ENCODE measurements around the gene PLD2. TPM values are rescaled to one million over a fixed set of nuclear protein-coding genes. Genes with fewer than 3 reads are reported as not detected.
A peak's percentile ranks its signal among the peaks of the same experiment; 100 is the strongest.

PLD2 gene
- total and polyA plus RNA-seq, 8 donors = 11.7 to 26.1 (median 17.9) TPM

GRCh38 chr17:4872786-4873185, 65.8 kb downstream of the PLD2 start:
- intact Hi-C loops (cut with DNase I) = no loop called here
- ATAC-seq (peak in 2 of 4 donors; percentile 56 to 77), FAIRE-seq (no peak), DNase-seq (no peak)
- Histone ChIP-seq H3K9me3 (no peaks in the 10 kb centered on the region), H3K27ac (no peak overlapping the region), H3K4me3 (no peak overlapping the region), H3K36me3 (no peaks in the 10 kb centered on the region), H3K4me1 (no peaks in the 10 kb centered on the region), H3K27me3 (no peaks in the 10 kb centered on the region)
- WGBS, 2 donors = 67 to 76% methylated on average over 8 of the region's 8 CpGs
- TF ChIP-seq, protein P1, sequence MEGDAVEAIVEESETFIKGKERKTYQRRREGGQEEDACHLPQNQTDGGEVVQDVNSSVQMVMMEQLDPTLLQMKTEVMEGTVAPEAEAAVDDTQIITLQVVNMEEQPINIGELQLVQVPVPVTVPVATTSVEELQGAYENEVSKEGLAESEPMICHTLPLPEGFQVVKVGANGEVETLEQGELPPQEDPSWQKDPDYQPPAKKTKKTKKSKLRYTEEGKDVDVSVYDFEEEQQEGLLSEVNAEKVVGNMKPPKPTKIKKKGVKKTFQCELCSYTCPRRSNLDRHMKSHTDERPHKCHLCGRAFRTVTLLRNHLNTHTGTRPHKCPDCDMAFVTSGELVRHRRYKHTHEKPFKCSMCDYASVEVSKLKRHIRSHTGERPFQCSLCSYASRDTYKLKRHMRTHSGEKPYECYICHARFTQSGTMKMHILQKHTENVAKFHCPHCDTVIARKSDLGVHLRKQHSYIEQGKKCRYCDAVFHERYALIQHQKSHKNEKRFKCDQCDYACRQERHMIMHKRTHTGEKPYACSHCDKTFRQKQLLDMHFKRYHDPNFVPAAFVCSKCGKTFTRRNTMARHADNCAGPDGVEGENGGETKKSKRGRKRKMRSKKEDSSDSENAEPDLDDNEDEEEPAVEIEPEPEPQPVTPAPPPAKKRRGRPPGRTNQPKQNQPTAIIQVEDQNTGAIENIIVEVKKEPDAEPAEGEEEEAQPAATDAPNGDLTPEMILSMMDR (IDR thresholded peaks at IDR 0.05) = no peak

Other genes starting within 250 kb of the PLD2 start
- 10 to 100 TPM; 20.7 to 34.4 (median 32.9) TPM for gene GGT6, start 246.6 kb upstream of the PLD2 start, total RNA-seq
- gene GGT6, start 246.6 kb upstream of the PLD2 start, polyA plus RNA-seq = 10 to 100 TPM; 27.0 to 36.1 TPM
- gene SMTNL2, start 222.6 kb upstream of the PLD2 start, total RNA-seq = under 1 TPM in 4 of 6 donors, not detected in 2; 0.09 to 0.59 (median 0.18) TPM
- under 1 TPM; 0.27 to 0.42 TPM for gene SMTNL2, start 222.6 kb upstream of the PLD2 start, polyA plus RNA-seq
- gene ALOX15, start 165.5 kb upstream of the PLD2 start, total RNA-seq = not detected
- 1 to 10 TPM in 1 of 2 donors, not detected in 1; 1.1 TPM for gene ALOX15, start 165.5 kb upstream of the PLD2 start, polyA plus RNA-seq
- gene PELP1, start 103.0 kb upstream of the PLD2 start, total RNA-seq = 10 to 100 TPM; 15.9 to 31.2 (median 21.5) TPM
- 10 to 100 TPM; 34.6 to 38.0 TPM for gene PELP1, start 103.0 kb upstream of the PLD2 start, polyA plus RNA-seq
- gene ARRB2, start 96.5 kb upstream of the PLD2 start, total RNA-seq = 10 to 100 TPM; 11.2 to 49.6 (median 15.1) TPM
- gene ARRB2, start 96.5 kb upstream of the PLD2 start, polyA plus RNA-seq = 10 to 100 TPM; 21.3 to 22.2 TPM
- 10 to 100 TPM in 4 of 6 donors, 1 to 10 TPM in 2; 8.6 to 11.6 (median 10.7) TPM for gene MED11, start 75.7 kb upstream of the PLD2 start, total RNA-seq
- gene MED11, start 75.7 kb upstream of the PLD2 start, polyA plus RNA-seq = 10 to 100 TPM; 26.0 to 31.1 TPM
- 1 to 10 TPM in 2 of 6 donors, under 1 TPM in 4; 0.39 to 3.2 (median 0.69) TPM for gene ZMYND15, start 67.3 kb upstream of the PLD2 start, total RNA-seq
- gene ZMYND15, start 67.3 kb upstream of the PLD2 start, polyA plus RNA-seq = 1 to 10 TPM; 1.6 to 3.0 TPM
- 10 to 100 TPM in 3 of 6 donors, 1 to 10 TPM in 3; 7.6 to 55.6 (median 10.0) TPM for gene CXCL16, start 67.2 kb upstream of the PLD2 start, total RNA-seq
- gene CXCL16, start 67.2 kb upstream of the PLD2 start, polyA plus RNA-seq = 10 to 100 TPM in 1 of 2 donors, 1 to 10 TPM in 1; 7.9 to 12.9 TPM
- 1 to 10 TPM in 1 of 6 donors, under 1 TPM in 3, not detected in 2; 0.31 to 1.2 (median 0.61) TPM for gene TM4SF5, start 35.3 kb upstream of the PLD2 start, total RNA-seq
- gene TM4SF5, start 35.3 kb upstream of the PLD2 start, polyA plus RNA-seq = under 1 TPM; 0.46 to 0.77 TPM
- 1 to 10 TPM in 3 of 6 donors, under 1 TPM in 2, not detected in 1; 0.28 to 2.2 (median 1.2) TPM for gene VMO1, start 20.8 kb upstream of the PLD2 start, total RNA-seq
- 1 to 10 TPM in 1 of 2 donors, under 1 TPM in 1; 0.87 to 1.6 TPM for gene VMO1, start 20.8 kb upstream of the PLD2 start, polyA plus RNA-seq
- gene GLTPD2, start 18.2 kb upstream of the PLD2 start, total RNA-seq = under 1 TPM in 1 of 6 donors, not detected in 5; 0.39 TPM
- gene GLTPD2, start 18.2 kb upstream of the PLD2 start, polyA plus RNA-seq = under 1 TPM in 1 of 2 donors, not detected in 1; 0.23 TPM
- 10 to 100 TPM; 31.3 to 55.4 (median 46.1) TPM for gene PSMB6, start 11.0 kb upstream of the PLD2 start, total RNA-seq
- 100 to 1,000 TPM in 1 of 2 donors, 10 to 100 TPM in 1; 53.1 to 103 TPM for gene PSMB6, start 11.0 kb upstream of the PLD2 start, polyA plus RNA-seq
- gene MINK1, start 26.2 kb downstream of the PLD2 start, total RNA-seq = 10 to 100 TPM; 39.6 to 70.3 (median 44.0) TPM
- gene MINK1, start 26.2 kb downstream of the PLD2 start, polyA plus RNA-seq = 10 to 100 TPM; 62.3 to 79.3 TPM
- gene C17orf107, start 92.4 kb downstream of the PLD2 start, total RNA-seq = 1 to 10 TPM; 2.8 to 6.9 (median 3.1) TPM
- gene C17orf107, start 92.4 kb downstream of the PLD2 start, polyA plus RNA-seq = 1 to 10 TPM; 1.9 to 2.7 TPM
- gene CHRNE, start 95.9 kb downstream of the PLD2 start, total RNA-seq = 1 to 10 TPM in 5 of 6 donors, under 1 TPM in 1; 0.76 to 2.0 (median 1.5) TPM
- gene CHRNE, start 95.9 kb downstream of the PLD2 start, polyA plus RNA-seq = 1 to 10 TPM in 1 of 2 donors, under 1 TPM in 1; 0.77 to 1.1 TPM
- under 1 TPM in 3 of 6 donors, not detected in 3; 0.06 to 0.37 (median 0.15) TPM for gene GP1BA, start 125.1 kb downstream of the PLD2 start, total RNA-seq
- under 1 TPM in 1 of 2 donors, not detected in 1; 0.11 TPM for gene GP1BA, start 125.1 kb downstream of the PLD2 start, polyA plus RNA-seq
- gene SLC25A11, start 132.9 kb downstream of the PLD2 start, total RNA-seq = 10 to 100 TPM; 10.9 to 23.3 (median 21.4) TPM
- 10 to 100 TPM; 20.6 to 25.5 TPM for gene SLC25A11, start 132.9 kb downstream of the PLD2 start, polyA plus RNA-seq
- 10 to 100 TPM; 40.8 to 64.5 (median 46.7) TPM for gene RNF167, start 133.1 kb downstream of the PLD2 start, total RNA-seq
- gene RNF167, start 133.1 kb downstream of the PLD2 start, polyA plus RNA-seq = 100 to 1,000 TPM; 102 to 118 TPM
- 100 to 1,000 TPM in 4 of 6 donors, 10 to 100 TPM in 2; 63.6 to 195 (median 125) TPM for gene PFN1, start 141.4 kb downstream of the PLD2 start, total RNA-seq
- 100 to 1,000 TPM; 148 to 162 TPM for gene PFN1, start 141.4 kb downstream of the PLD2 start, polyA plus RNA-seq
- 1 to 10 TPM; 1.5 to 6.3 (median 2.5) TPM for gene ENO3, start 144.0 kb downstream of the PLD2 start, total RNA-seq
- 10 to 100 TPM; 17.0 to 20.3 TPM for gene ENO3, start 144.0 kb downstream of the PLD2 start, polyA plus RNA-seq
- 10 to 100 TPM; 15.8 to 31.7 (median 23.8) TPM for gene SPAG7, start 160.7 kb downstream of the PLD2 start, total RNA-seq
- gene SPAG7, start 160.7 kb downstream of the PLD2 start, polyA plus RNA-seq = 10 to 100 TPM; 40.3 to 58.4 TPM
- 10 to 100 TPM; 13.6 to 28.0 (median 19.8) TPM for gene CAMTA2, start 180.5 kb downstream of the PLD2 start, total RNA-seq
- gene CAMTA2, start 180.5 kb downstream of the PLD2 start, polyA plus RNA-seq = 10 to 100 TPM; 68.1 to 86.3 TPM
- under 1 TPM; 0.28 to 0.81 (median 0.34) TPM for gene INCA1, start 190.4 kb downstream of the PLD2 start, total RNA-seq
- 1 to 10 TPM; 1.8 to 2.4 TPM for gene INCA1, start 190.4 kb downstream of the PLD2 start, polyA plus RNA-seq
- 100 to 1,000 TPM in 1 of 6 donors, 10 to 100 TPM in 5; 72.8 to 103 (median 78.7) TPM for gene KIF1C, start 190.8 kb downstream of the PLD2 start, total RNA-seq
- gene KIF1C, start 190.8 kb downstream of the PLD2 start, polyA plus RNA-seq = 10 to 100 TPM; 22.3 to 41.6 TPM
- gene SLC52A1, start 228.3 kb downstream of the PLD2 start, total RNA-seq = not detected
- gene SLC52A1, start 228.3 kb downstream of the PLD2 start, polyA plus RNA-seq = under 1 TPM in 1 of 2 donors, not detected in 1; 0.08 TPM

Data from pancreas (tissue), 10 donors.